ENCODE results near the gene HMGB2. TPM values are rescaled to one million over a fixed set of nuclear protein-coding genes. Genes with fewer than 3 reads are reported as not detected.

Gene HMGB2
- total and polyA plus RNA-seq, 2 of the 8 experiments (the other 6 are each of a cell fraction or from before 2014, with no cell fraction given), result 54.7 to 218 TPM

- no peaks in the 10 kb centered on the region for H4K20me1 ChIP-seq (replicated peaks in 1 of 2; ENCODE audit: control insufficient read depth in 1 of 2, insufficient read depth in 2 of 2, low read length in 2 of 2)
- H2AFZ ChIP-seq (ENCODE audit: low read length), result no peak overlapping the region
- no peaks in the 10 kb centered on the region for H3K79me1 ChIP-seq (ENCODE audit: low read depth, low read length)
- no peak overlapping the region for H2BK12ac ChIP-seq (ENCODE audit: low read depth, low read length)
- H3K4me3 ChIP-seq (ENCODE audit: extremely low read depth in 1 of 4, insufficient read depth in 2 of 4, low read depth in 3 of 4, low read length in 4 of 4), result no peak overlapping the region
- 86 to 100% methylated on average over 1 to 2 of the region's 2 CpGs for WGBS, 2 experiments (ENCODE audit: extremely low coverage in 1 of 2, insufficient coverage in 1 of 2, insufficient read length in 1 of 2, insufficient replicate concordance in 2 of 2, low coverage in 1 of 2, low lambda C conversion rate in 2 of 2, missing lambda C conversion rate in 1 of 2)
- no peak overlapping the region for H4K8ac ChIP-seq (ENCODE audit: extremely low read depth, insufficient read depth, low read length)
- no peak overlapping the region for H3K27ac ChIP-seq (ENCODE audit: low read depth, low read length)
- no peak overlapping the region for H3K18ac ChIP-seq (ENCODE audit: extremely low read depth, low read length)
- no peaks in the 10 kb centered on the region for H3K23me2 ChIP-seq (ENCODE audit: low read depth, low read length)
- H3K27me3 ChIP-seq (replicated peaks in 1 of 4; ENCODE audit: control insufficient read depth in 3 of 4, extremely low read depth in 1 of 4, insufficient read depth in 3 of 4, low read length in 3 of 4), result no peaks in the 10 kb centered on the region
- ChIA-PET POLR2A (ENCODE audit: partially characterized antibody) (interaction anchor here (0.9 to 11.3 kb wide), 4 partner anchors 8 to 19 kb away, joined by 3 to 91 read pairs (median 4); partner anchors contain the start of gene HMGB2), CTCF (ENCODE audit: partially characterized antibody) (interaction anchor here (0.6 to 4.9 kb wide), 13 partner anchors 11 to 312 kb away, joined by 3 to 38 read pairs (median 3); no protein-coding TSS in a partner anchor)
- no peak overlapping the region for H3K9ac ChIP-seq (replicated peaks in 1 of 4; ENCODE audit: extremely low read depth in 1 of 4, low read depth in 3 of 4, low read length in 3 of 4)
- H2BK15ac ChIP-seq (ENCODE audit: low read length), result no peak overlapping the region
- no peaks in the 10 kb centered on the region for H3K79me2 ChIP-seq (ENCODE audit: control insufficient read depth in 1 of 2, insufficient read depth in 2 of 2, low read length in 2 of 2)
- no peak overlapping the region for H2BK5ac ChIP-seq (ENCODE audit: low read depth, low read length)
- DNase-seq (ENCODE audit: low read depth in 1 of 2, low spot score in 2 of 2) (no peak), FAIRE-seq (no peak)
- peaks cover 0 to 30% (median 14%) of the 10 kb centered on the region in 4 experiments; a peak in 4 of 8 replicates for H3K36me3 ChIP-seq (ENCODE audit: control insufficient read depth in 2 of 4, insufficient read depth in 4 of 4, low read length in 3 of 4)
- no peak overlapping the region for H2BK120ac ChIP-seq (replicated peaks; ENCODE audit: low read depth, low read length)
- no peak overlapping the region for H4K5ac ChIP-seq (ENCODE audit: insufficient read length, low read depth, low read length)
- H2BK20ac ChIP-seq (ENCODE audit: low read length), result no peak overlapping the region
- H3K23ac ChIP-seq (ENCODE audit: insufficient read length), result no peak overlapping the region
- no peak overlapping the region for H3K14ac ChIP-seq (ENCODE audit: insufficient read length)
- H3K9me3 ChIP-seq (ENCODE audit: insufficient read depth in 2 of 2, low read depth in 1 of 2, low read length in 1 of 2), result no peaks in the 10 kb centered on the region
- no peak overlapping the region for H4K91ac ChIP-seq (replicated peaks; ENCODE audit: insufficient read length, low read length)
- no peak overlapping the region for H3K4ac ChIP-seq (replicated peaks; ENCODE audit: insufficient read length, low read depth, low read length)
- peaks cover 0 to 4% (median 3%) of the 10 kb centered on the region in 4 experiments; a peak in 4 of 7 replicates for H3K4me1 ChIP-seq (replicated peaks in 1 of 4; ENCODE audit: control insufficient read depth in 3 of 4, insufficient read depth in 4 of 4, low read length in 3 of 4)
- H3K56ac ChIP-seq (replicated peaks; ENCODE audit: insufficient read length, low read depth, low read length), result no peak overlapping the region
- no peak overlapping the region for H3K4me2 ChIP-seq (ENCODE audit: insufficient read depth in 1 of 2, low read depth in 2 of 2, low read length in 2 of 2)
- H2AK5ac ChIP-seq (ENCODE audit: low read depth, low read length), result no peak overlapping the region
- TF ChIP-seq TBP (IDR thresholded peaks at IDR 0.05; ENCODE audit: low read depth, low read length) (no peak), EZH2 (IDR thresholded peaks at IDR 0.05; ENCODE audit: low read depth, low read length, severe bottlenecking) (no peak), RAD21 (IDR thresholded peaks at IDR 0.05 in 1 of 2, conservative IDR thresholded peaks at IDR 0.05 in 1 of 2; ENCODE audit: low read depth in 2 of 2, low read length in 2 of 2) (no peak), CREB1 (IDR thresholded peaks at IDR 0.05) (no peak), TAF7 (optimal IDR thresholded peaks at IDR 0.05; ENCODE audit: borderline replicate concordance, low read depth, low read length) (no peak), MAX (IDR thresholded peaks at IDR 0.05) (no peak), TCF12 (IDR thresholded peaks at IDR 0.05; ENCODE audit: low read depth, low read length) (no peak), CBX8 (IDR thresholded peaks at IDR 0.05; ENCODE audit: borderline replicate concordance, low read depth, low read length) (no peak), KDM4A (IDR thresholded peaks at IDR 0.05; ENCODE audit: low read depth, low read length, severe bottlenecking) (no peak), TAF1 (IDR thresholded peaks at IDR 0.05; ENCODE audit: low read depth, low read length) (no peak), KDM5A (IDR thresholded peaks at IDR 0.05; ENCODE audit: low read length) (no peak), ZNF274 (IDR thresholded peaks at IDR 0.05; ENCODE audit: borderline replicate concordance, extremely low read depth, low read length) (no peak), FOSL1 (IDR thresholded peaks at IDR 0.05; ENCODE audit: insufficient read depth, low read depth, low read length) (no peak), EGR1 (IDR thresholded peaks at IDR 0.05; ENCODE audit: borderline replicate concordance, low read depth, low read length) (no peak)
Observed at GRCh38 chr4:173316060-173316459, 18.1 kb downstream of the HMGB2 start.
